Stomach (tissue), 9 donors: Measurements from ENCODE around the gene PPP1R1B. TPM values are rescaled to one million over a fixed set of nuclear protein-coding genes. Genes with fewer than 3 reads are reported as not detected.

Source experiments
- DNase-seq, 2 donors: peaks; one replicate each; pipeline versions ENCODE4 v3.0.0 to v3.0.0-alpha.2; 2013 to 2019
- H3K27ac ChIP-seq, 5 donors: fragments of 200-600 bp in 4 of 5; sonication (generic) in 4 of 5; one replicate each; pipeline ENCODE4 v1.5.1; 2013 to 2019; ENCODE audit warnings: mild to moderate bottlenecking in 1 of 5, moderate library complexity in 1 of 5
- H3K27me3 ChIP-seq, 3 donors: fragments of 200-600 bp; sonication (generic); one replicate each; pipeline ENCODE4 v1.5.1; 2017 to 2019; ENCODE audit warnings: mixed run types in 1 of 3
- H3K36me3 ChIP-seq, 4 donors: fragments of 200-600 bp; sonication (generic); 1 replicate in 3 of 4; 2 replicates in 1 of 4; pipeline ENCODE4 v1.5.1; 2016 to 2019
- H3K4me1 ChIP-seq, 4 donors: fragments of 200-600 bp; sonication (generic); one replicate each; pipeline ENCODE4 v1.5.1; 2016 to 2019
- H3K4me3 ChIP-seq, 4 donors: fragments of 200-600 bp; sonication (generic) in 3 of 4; one replicate each; pipeline ENCODE4 v1.5.1; 2016 to 2019; ENCODE audit warnings: mild to moderate bottlenecking in 1 of 4
- H3K9me3 ChIP-seq, 4 donors: fragments of 200-600 bp; sonication (generic); one replicate each; pipeline ENCODE4 v1.5.1; 2016 to 2019
- EP300 ChIP-seq: sonication (generic); formaldehyde crosslinking; IDR thresholded peaks from one replicate; pipeline ENCODE4 v1.6.1; 2017; ENCODE audit warnings: antibody characterized with exemption
- POLR2A ChIP-seq, 4 donors: fragments of 450-650 bp; IDR thresholded peaks; one replicate each; pipeline ENCODE4 v1.6.1; 2016; ENCODE audit warnings: antibody characterized with exemption in 4 of 4, control low read depth in 2 of 4, mild to moderate bottlenecking in 1 of 4, moderate library complexity in 1 of 4
- POLR2AphosphoS5 ChIP-seq, 3 donors: sonication (generic); formaldehyde crosslinking; IDR thresholded peaks; one replicate each; pipeline ENCODE4 v1.6.1; 2016; ENCODE audit warnings: antibody characterized with exemption in 3 of 3
- WGBS, 5 donors: extraction: QIAGEN DNeasy Blood & Tissue Kit in 3 of 5; methylation state at CpG; one replicate each; pipeline versions ENCODE4 v1.1.5 to v1.1.7; 2013 to 2018; 5-methylcytosine and 5-hydroxymethylcytosine counted together
- intact Hi-C: fragments of 100-400 bp; cut with DNase I; formaldehyde crosslinking; loops from one replicate; pipeline ENCODE4 v1.15.1; 2023; ENCODE audit warnings: low total_unique reads
- polyA plus RNA-seq, 3 donors: library from polyadenylated mRNA; stranded (reverse); fragments of 200-250 nt; gene quantifications; one replicate each; pipeline ENCODE4 v1.2.3, GENCODE V29; 2013
- total RNA-seq, 5 donors: library from RNA; depleted of rRNA; stranded (reverse); fragments of >200 nt; gene quantifications; one replicate each; pipeline versions ENCODE4 v1.1.0 to v1.2.3, GENCODE V29; 2014 to 2016
- TF ChIP-seq, protein P1 (sequence below), 7 experiments: fragments of 450-650 bp in 4 of 7; fragments of 200-600 bp in 3 of 7; sonication (generic) in 3 of 7; IDR thresholded peaks; one replicate each; pipeline ENCODE4 v1.5.1; 2016 to 2019; ENCODE audit warnings: antibody characterized with exemption in 7 of 7, control low read depth in 2 of 7, mild to moderate bottlenecking in 1 of 7
- donor health status: healthy with polysubstance abuse.
- donor health status: Bipolar disorder and iron deficiency.
- donor health status: healthy.

PPP1R1B gene
- total and polyA plus RNA-seq, 8 donors: 0.58 to 279 (median 10.3) TPM

DNA sequence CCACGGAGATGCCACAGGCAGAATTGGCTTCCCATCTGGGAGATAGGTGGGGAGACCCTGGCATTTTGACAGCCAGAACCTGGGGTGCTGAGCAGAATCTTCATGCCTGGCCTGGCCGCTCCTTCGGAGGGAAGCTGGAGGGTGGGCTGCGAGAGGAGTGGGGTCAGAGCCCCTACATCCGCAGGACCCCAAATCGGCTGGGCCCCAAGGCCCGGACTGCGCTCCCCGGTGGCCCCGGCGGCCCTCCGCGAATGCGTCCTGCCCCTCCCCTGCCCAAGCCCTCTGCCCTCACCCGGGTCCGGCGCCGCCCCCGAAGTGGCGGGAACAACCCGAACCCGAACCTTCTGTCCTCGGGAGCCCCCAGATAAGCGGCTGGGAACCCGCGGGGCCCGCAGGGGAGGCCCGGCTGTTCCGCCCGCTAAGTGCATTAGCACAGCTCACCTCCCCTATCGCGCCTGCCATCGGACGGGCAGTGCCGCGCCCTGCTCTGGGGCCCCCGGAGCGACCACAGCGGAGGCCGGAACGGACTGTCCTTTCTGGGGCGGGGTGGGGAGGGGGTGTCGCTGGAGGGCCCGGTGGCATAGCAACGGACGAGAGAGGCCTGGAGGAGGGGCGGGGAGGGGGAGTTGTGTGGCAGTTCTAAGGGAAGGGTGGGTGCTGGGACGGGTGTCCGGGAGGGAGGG lies 40.7 kb downstream of the PPP1R1B start:
- Histone ChIP-seq H3K4me1 (peaks cover 48 to 80% (median 71%) of the 10 kb centered on the region in 4 donors), H3K36me3 (peaks cover 0 to 7% (median 6%) of the 10 kb centered on the region in 4 donors), H3K27ac (peak overlapping the region in 4 of 5 donors; percentile 42 to 82 (median 50)), H3K27me3 (peaks cover 0 to 78% (median 45%) of the 10 kb centered on the region in 3 donors), H3K9me3 (no peaks in the 10 kb centered on the region), H3K4me3 (peak overlapping the region; percentile 33 to 55 (median 46))
- no peak for TF ChIP-seq POLR2A (IDR thresholded peaks at IDR 0.05)
- TF ChIP-seq EP300: no peak
- no peak for TF ChIP-seq POLR2AphosphoS5 (IDR thresholded peaks at IDR 0.05)
- TF ChIP-seq, protein P1, sequence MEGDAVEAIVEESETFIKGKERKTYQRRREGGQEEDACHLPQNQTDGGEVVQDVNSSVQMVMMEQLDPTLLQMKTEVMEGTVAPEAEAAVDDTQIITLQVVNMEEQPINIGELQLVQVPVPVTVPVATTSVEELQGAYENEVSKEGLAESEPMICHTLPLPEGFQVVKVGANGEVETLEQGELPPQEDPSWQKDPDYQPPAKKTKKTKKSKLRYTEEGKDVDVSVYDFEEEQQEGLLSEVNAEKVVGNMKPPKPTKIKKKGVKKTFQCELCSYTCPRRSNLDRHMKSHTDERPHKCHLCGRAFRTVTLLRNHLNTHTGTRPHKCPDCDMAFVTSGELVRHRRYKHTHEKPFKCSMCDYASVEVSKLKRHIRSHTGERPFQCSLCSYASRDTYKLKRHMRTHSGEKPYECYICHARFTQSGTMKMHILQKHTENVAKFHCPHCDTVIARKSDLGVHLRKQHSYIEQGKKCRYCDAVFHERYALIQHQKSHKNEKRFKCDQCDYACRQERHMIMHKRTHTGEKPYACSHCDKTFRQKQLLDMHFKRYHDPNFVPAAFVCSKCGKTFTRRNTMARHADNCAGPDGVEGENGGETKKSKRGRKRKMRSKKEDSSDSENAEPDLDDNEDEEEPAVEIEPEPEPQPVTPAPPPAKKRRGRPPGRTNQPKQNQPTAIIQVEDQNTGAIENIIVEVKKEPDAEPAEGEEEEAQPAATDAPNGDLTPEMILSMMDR (IDR thresholded peaks at IDR 0.05): no peak
- peak; percentile 57 to 75 for DNase-seq
- 7 to 23% (median 10%) methylated on average over 6 to 49 of the region's 49 CpGs for WGBS, 5 donors
- intact Hi-C loops: no loop called here

DNA sequence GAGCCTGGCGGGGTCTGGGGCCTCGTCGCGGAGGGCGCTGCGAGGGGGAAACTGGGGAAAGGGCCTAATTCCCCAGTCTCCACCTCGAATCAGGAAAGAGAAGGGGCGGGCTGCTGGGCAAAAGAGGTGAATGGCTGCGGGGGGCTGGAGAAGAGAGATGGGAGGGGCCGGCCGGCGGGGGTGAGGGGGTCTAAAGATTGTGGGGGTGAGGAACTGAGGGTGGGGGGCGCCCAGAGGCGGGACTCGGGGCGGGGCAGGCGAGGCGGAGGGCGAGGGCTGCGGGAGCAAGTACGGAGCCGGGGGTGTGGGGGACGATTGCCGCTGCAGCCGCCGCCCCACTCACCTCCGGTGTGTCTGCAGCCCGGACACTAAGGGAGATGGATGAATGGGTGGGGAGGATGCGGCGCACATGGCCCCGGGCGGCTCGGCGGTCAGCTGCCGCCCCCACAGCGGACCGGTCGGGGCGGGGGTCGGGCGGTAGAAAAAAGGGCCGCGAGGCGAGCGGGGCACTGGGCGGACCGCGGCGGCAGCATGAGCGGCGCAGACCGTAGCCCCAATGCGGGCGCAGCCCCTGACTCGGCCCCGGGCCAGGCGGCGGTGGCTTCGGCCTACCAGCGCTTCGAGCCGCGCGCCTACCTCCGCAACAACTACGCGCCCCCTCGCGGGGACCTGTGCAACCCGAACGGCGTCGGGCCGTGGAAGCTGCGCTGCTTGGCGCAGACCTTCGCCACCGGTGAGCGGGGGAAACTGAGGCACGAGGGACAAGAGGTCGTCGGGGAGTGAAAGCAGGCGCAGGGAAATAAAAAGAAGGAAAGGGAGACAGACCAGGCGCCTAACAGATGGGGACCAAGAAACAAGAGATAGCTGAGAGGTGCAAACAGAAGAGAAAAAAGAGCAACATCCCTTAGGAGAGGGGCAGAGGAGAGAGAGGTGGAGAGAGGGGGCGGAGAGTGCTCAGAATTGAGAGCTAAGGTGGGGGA lies 41.5 kb downstream of the PPP1R1B start, which contains the start of gene PNMT:
TSS of gene PNMT (plus strand) at position 509 of the 980 bp plus-strand sequence. CDS start at position 532, 23 bp downstream.
- intact Hi-C loops: no loop called here
- Histone ChIP-seq H3K36me3 (no peaks in the 10 kb centered on the region), H3K4me3 (peak within 1 kb of the TSS; percentile 33 to 55 (median 46)), H3K9me3 (no peaks in the 10 kb centered on the region), H3K27me3 (peaks cover 0 to 78% (median 45%) of the 10 kb centered on the region in 3 donors), H3K27ac (peak within 1 kb of the TSS in 4 of 5 donors; percentile 42 to 82 (median 50)), H3K4me1 (peaks cover 40 to 71% (median 63%) of the 10 kb centered on the region in 4 donors)
- WGBS, 5 donors: 2 to 4% (median 2%) methylated on average over 58 to 85 of the region's 85 CpGs
- peak; percentile 83 to 91 for DNase-seq
- TF ChIP-seq, protein P1 (IDR thresholded peaks at IDR 0.05): peak in 5 of 7 experiments; percentile 28 to 72 (median 55)
- TF ChIP-seq POLR2AphosphoS5 (IDR thresholded peaks at IDR 0.05) (peak in 1 of 3 donors; percentile 10), POLR2A (IDR thresholded peaks at IDR 0.05) (no peak), EP300 (no peak)

DNA sequence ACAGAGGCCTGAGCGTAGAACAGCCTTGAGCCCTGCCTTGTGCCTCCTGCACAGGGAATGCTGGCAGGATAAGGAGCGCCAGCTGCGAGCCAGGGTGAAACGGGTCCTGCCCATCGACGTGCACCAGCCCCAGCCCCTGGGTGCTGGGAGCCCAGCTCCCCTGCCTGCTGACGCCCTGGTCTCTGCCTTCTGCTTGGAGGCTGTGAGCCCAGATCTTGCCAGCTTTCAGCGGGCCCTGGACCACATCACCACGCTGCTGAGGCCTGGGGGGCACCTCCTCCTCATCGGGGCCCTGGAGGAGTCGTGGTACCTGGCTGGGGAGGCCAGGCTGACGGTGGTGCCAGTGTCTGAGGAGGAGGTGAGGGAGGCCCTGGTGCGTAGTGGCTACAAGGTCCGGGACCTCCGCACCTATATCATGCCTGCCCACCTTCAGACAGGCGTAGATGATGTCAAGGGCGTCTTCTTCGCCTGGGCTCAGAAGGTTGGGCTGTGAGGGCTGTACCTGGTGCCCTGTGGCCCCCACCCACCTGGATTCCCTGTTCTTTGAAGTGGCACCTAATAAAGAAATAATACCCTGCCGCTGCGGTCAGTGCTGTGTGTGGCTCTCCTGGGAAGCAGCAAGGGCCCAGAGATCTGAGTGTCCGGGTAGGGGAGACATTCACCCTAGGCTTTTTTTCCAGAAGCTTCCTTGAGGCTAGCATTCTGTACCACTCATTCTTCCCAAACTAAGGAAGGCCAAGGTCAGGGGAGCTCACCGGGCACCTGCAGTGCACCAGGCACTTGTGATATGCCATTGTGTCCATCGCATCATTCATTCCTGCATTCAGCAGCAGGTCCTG lies 43.4 kb downstream of the PPP1R1B start:
- no peak overlapping the region for H3K27ac ChIP-seq
- no peaks in the 10 kb centered on the region for H3K36me3 ChIP-seq
- DNase-seq: no peak
- WGBS, 5 donors: 87 to 93% (median 91%) methylated on average over 12 to 23 of the region's 23 CpGs
- H3K9me3 ChIP-seq: no peaks in the 10 kb centered on the region
- TF ChIP-seq, protein P1 (IDR thresholded peaks at IDR 0.05): no peak
- intact Hi-C loops: no loop called here
- no peak overlapping the region for H3K4me3 ChIP-seq
- H3K27me3 ChIP-seq: peaks cover 0 to 73% (median 45%) of the 10 kb centered on the region in 3 donors
- H3K4me1 ChIP-seq: peaks cover 27 to 60% (median 53%) of the 10 kb centered on the region in 4 donors
